Body of pancreas (tissue), 4 donors: ENCODE measurements around the gene ANP32B. TPM values are rescaled to one million over a fixed set of nuclear protein-coding genes. Genes with fewer than 3 reads are reported as not detected.

Experiments
- ATAC-seq: fragments of 150-250 bp; one replicate; pipeline ENCODE4 v1.9.1; 2016
- DNase-seq, 4 donors: peaks; one replicate each; pipeline ENCODE4 v3.0.0-alpha.2; 2019
- H3K27ac ChIP-seq, 4 donors: fragments of 200-600 bp; sonication (generic); 1 replicate in 3 of 4; 2 replicates in 1 of 4; pipeline versions ENCODE4 v1.5.1 to v1.6.1; 2016 to 2019; ENCODE audit warnings: mild to moderate bottlenecking in 1 of 4, mixed read lengths in 1 of 4, moderate library complexity in 1 of 4
- H3K27me3 ChIP-seq, 2 donors: fragments of 200-600 bp; sonication (generic); one replicate each; pipeline ENCODE4 v1.6.0; 2016; ENCODE audit warnings: mild to moderate bottlenecking in 1 of 2
- H3K36me3 ChIP-seq, 2 donors: fragments of 200-600 bp; sonication (generic); replicated peaks in 1 of 2; 2 replicates each; pipeline ENCODE4 v1.5.1; 2016; ENCODE audit warnings: low read depth in 2 of 2; ENCODE audit not compliant: insufficient read depth in 1 of 2
- H3K4me1 ChIP-seq: fragments of 200-600 bp; sonication (generic); one replicate; pipeline ENCODE4 v1.6.0; 2016
- H3K4me3 ChIP-seq, 2 donors: fragments of 200-600 bp; sonication (generic); 1 replicate in 1 of 2; 2 replicates in 1 of 2; pipeline ENCODE4 v1.5.1; 2016 to 2019
- H3K9me3 ChIP-seq, 3 donors: fragments of 200-600 bp; sonication (generic); 1 replicate in 2 of 3; 2 replicates in 1 of 3; pipeline ENCODE4 v1.5.1; 2016
- POLR2A ChIP-seq, 3 donors: fragments of 450-650 bp; IDR thresholded peaks; one replicate each; pipeline ENCODE4 v1.6.1; 2016; ENCODE audit warnings: antibody characterized with exemption in 3 of 3, mild to moderate bottlenecking in 2 of 3
- WGBS, 2 donors: methylation state at CpG; one replicate each; pipeline ENCODE4 v1.1.5; 2017; 5-methylcytosine and 5-hydroxymethylcytosine counted together
- intact Hi-C: fragments of 100-400 bp; cut with DNase I; formaldehyde crosslinking; loops from one replicate; pipeline ENCODE4 v1.15.1; 2023
- total RNA-seq, 2 donors: library from RNA; depleted of rRNA; stranded (reverse); fragments of >200 nt; gene quantifications; one replicate each; pipeline ENCODE4 v1.1.0, GENCODE V29; 2016
- TF ChIP-seq, protein P1 (sequence below), 7 experiments: fragments of 450-650 bp in 4 of 7; fragments of 200-600 bp in 3 of 7; sonication (generic) in 3 of 7; IDR thresholded peaks; one replicate each; pipeline ENCODE4 v1.5.1; 2016 to 2019; ENCODE audit warnings: antibody characterized with exemption in 7 of 7

The ANP32B gene
- total RNA-seq, 2 donors from 2014 or later: 38.4 to 65.9 TPM

- ATAC-seq (no peak), DNase-seq (no peak)
- 20 to 29% methylated on average over 15 of the region's 15 CpGs for WGBS, 2 donors
- intact Hi-C loops: loop anchor here (10.0 kb wide), 1 partner anchor 53 kb away; no protein-coding TSS in a partner anchor
- Histone ChIP-seq H3K9me3 (no peaks in the 10 kb centered on the region), H3K4me3 (peak overlapping the region; percentile 42 to 47), H3K27ac (peak overlapping the region; percentile 88 to 97 (median 96)), H3K27me3 (no peaks in the 10 kb centered on the region), H3K4me1 (peaks cover 37% of the 10 kb centered on the region), H3K36me3 (no peaks in the 10 kb centered on the region)
- TF ChIP-seq POLR2A (IDR thresholded peaks at IDR 0.05): no peak
- TF ChIP-seq, protein P1, sequence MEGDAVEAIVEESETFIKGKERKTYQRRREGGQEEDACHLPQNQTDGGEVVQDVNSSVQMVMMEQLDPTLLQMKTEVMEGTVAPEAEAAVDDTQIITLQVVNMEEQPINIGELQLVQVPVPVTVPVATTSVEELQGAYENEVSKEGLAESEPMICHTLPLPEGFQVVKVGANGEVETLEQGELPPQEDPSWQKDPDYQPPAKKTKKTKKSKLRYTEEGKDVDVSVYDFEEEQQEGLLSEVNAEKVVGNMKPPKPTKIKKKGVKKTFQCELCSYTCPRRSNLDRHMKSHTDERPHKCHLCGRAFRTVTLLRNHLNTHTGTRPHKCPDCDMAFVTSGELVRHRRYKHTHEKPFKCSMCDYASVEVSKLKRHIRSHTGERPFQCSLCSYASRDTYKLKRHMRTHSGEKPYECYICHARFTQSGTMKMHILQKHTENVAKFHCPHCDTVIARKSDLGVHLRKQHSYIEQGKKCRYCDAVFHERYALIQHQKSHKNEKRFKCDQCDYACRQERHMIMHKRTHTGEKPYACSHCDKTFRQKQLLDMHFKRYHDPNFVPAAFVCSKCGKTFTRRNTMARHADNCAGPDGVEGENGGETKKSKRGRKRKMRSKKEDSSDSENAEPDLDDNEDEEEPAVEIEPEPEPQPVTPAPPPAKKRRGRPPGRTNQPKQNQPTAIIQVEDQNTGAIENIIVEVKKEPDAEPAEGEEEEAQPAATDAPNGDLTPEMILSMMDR (IDR thresholded peaks at IDR 0.05): no peak
Observed at GRCh38 chr9:97981846-97982682, 1.1 kb upstream of the ANP32B start.

- H3K4me3 ChIP-seq: peak overlapping the region; percentile 75 to 99
- DNase-seq (peak; percentile 48 to 67 (median 50)), ATAC-seq (peak; percentile 45)
- H3K9me3 ChIP-seq: no peaks in the 10 kb centered on the region
- TF ChIP-seq, protein P1 (IDR thresholded peaks at IDR 0.05): no peak
- intact Hi-C loops: loop anchor here (10.0 kb wide), 1 partner anchor 51 kb away; no protein-coding TSS in a partner anchor
- no peaks in the 10 kb centered on the region for H3K27me3 ChIP-seq
- no peaks in the 10 kb centered on the region for H3K36me3 ChIP-seq
- peaks cover 37% of the 10 kb centered on the region for H3K4me1 ChIP-seq
- WGBS, 2 donors: 0% methylated on average over 4 to 58 of the region's 70 CpGs
- H3K27ac ChIP-seq: peak overlapping the region; percentile 88 to 97 (median 96)
Observed at GRCh38 chr9:97983589-97984187, 547 bp downstream of the ANP32B start.

GRCh38 chr9:97984188-97985057, 1.3 kb downstream of the ANP32B start:
- intact Hi-C loops: loop anchor here (10.0 kb wide), 1 partner anchor 50 kb away; no protein-coding TSS in a partner anchor
- WGBS, 2 donors: 0% methylated on average over 15 to 83 of the region's 116 CpGs
- TF ChIP-seq POLR2A (IDR thresholded peaks at IDR 0.05): peak in 2 of 3 donors; percentile 41 to 70
- TF ChIP-seq, protein P1 (IDR thresholded peaks at IDR 0.05): peak in 2 of 7 experiments; percentile 11 to 26
- DNase-seq: peak; percentile 82 to 84 (median 82)
- H3K4me3 ChIP-seq: peak overlapping the region; percentile 33 to 40
- H3K27ac ChIP-seq: peak overlapping the region; percentile 88 to 97 (median 96)
- H3K9me3 ChIP-seq: no peaks in the 10 kb centered on the region
- peaks cover 43% of the 10 kb centered on the region for H3K4me1 ChIP-seq
- peak; percentile 57 for ATAC-seq
- no peaks in the 10 kb centered on the region for H3K27me3 ChIP-seq
- no peaks in the 10 kb centered on the region for H3K36me3 ChIP-seq

DNA sequence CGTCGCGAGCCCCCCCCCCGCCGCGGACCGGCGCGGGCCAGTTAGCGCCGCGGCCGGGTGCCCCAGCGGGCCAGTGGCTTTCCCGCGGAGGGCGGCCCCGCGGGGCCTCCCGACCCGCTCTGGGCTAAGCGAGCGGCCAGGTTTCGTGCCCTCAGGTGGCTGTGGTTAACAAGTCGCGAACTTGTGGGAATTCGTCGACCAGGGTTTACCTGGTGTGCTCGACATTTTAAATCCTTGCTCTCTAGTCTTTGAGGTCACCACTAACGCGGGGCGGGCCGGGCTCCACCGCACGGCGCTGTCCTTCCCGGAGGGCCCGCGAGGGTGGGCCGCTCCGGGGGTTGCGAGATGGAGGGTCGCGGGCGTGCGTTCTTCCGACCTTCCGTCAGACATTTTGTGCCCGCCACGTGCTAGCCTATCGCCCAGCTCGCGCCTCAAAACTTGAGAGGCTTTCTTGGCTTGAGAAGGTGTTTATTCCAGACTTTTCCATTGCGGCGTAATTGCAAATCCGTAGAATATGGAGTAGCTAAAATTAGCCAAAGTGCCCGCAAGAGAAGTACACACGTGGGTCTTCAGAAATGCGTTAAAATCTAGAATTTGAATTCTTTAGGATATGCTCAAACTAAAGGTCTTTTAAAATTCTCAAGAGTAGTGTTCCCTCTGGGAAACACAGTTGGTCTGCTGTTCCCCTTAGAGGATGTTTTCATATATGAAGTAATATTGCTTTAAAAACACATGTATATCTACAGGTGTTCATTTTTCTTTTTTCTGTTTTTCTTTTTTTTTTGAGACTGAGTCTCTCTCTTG, 2.1 kb downstream of the ANP32B start:
- peak overlapping the region; percentile 88 to 97 (median 96) for H3K27ac ChIP-seq
- H3K4me3 ChIP-seq: no peak overlapping the region
- WGBS, 2 donors: 16 to 37% methylated on average over 27 to 44 of the region's 59 CpGs
- H3K4me1 ChIP-seq: peaks cover 48% of the 10 kb centered on the region
- TF ChIP-seq, protein P1 (IDR thresholded peaks at IDR 0.05): no peak
- no peak for TF ChIP-seq POLR2A (IDR thresholded peaks at IDR 0.05)
- ATAC-seq: peak; percentile 1
- H3K9me3 ChIP-seq: no peaks in the 10 kb centered on the region
- intact Hi-C loops: loop anchor here (10.0 kb wide), 1 partner anchor 50 kb away; no protein-coding TSS in a partner anchor
- H3K36me3 ChIP-seq: no peaks in the 10 kb centered on the region
- no peaks in the 10 kb centered on the region for H3K27me3 ChIP-seq
- peak in 1 of 4 donors; percentile 21 for DNase-seq
